ENCODE results near the gene WDR72. TPM values are rescaled to one million over a fixed set of nuclear protein-coding genes. Genes with fewer than 3 reads are reported as not detected.

WDR72 gene
- total and polyA plus RNA-seq, 2 of the 8 experiments (the other 6 are each of a cell fraction or from before 2014, with no cell fraction given): 1.2 to 1.9 TPM

GRCh38 chr15:53580366-53580765 is 179.1 kb downstream of the WDR72 start:
- Histone ChIP-seq H3K4me3 (ENCODE audit: extremely low read depth in 1 of 4, insufficient read depth in 2 of 4, low read depth in 3 of 4, low read length in 4 of 4) (no peak overlapping the region), H4K20me1 (replicated peaks in 1 of 2; ENCODE audit: control insufficient read depth in 1 of 2, insufficient read depth in 2 of 2, low read length in 2 of 2) (no peaks in the 10 kb centered on the region), H3K18ac (ENCODE audit: extremely low read depth, low read length) (no peak overlapping the region), H2AK5ac (ENCODE audit: low read depth, low read length) (no peak overlapping the region), H3K4me2 (ENCODE audit: insufficient read depth in 1 of 2, low read depth in 2 of 2, low read length in 2 of 2) (no peak overlapping the region), H4K91ac (replicated peaks; ENCODE audit: insufficient read length, low read length) (no peak overlapping the region), H3K4ac (replicated peaks; ENCODE audit: insufficient read length, low read depth, low read length) (no peak overlapping the region), H3K9me3 (ENCODE audit: insufficient read depth in 2 of 2, low read depth in 1 of 2, low read length in 1 of 2) (no peaks in the 10 kb centered on the region), H3K9ac (replicated peaks in 1 of 4; ENCODE audit: extremely low read depth in 1 of 4, low read depth in 3 of 4, low read length in 3 of 4) (no peak overlapping the region), H3K23me2 (ENCODE audit: low read depth, low read length) (no peaks in the 10 kb centered on the region; the same call in 1 of the 2 replicates), H4K5ac (ENCODE audit: insufficient read length, low read depth, low read length) (no peak overlapping the region), H3K23ac (ENCODE audit: insufficient read length) (no peak overlapping the region), H3K27ac (ENCODE audit: low read depth, low read length) (no peak overlapping the region), H2AFZ (ENCODE audit: low read length) (no peak overlapping the region), H3K4me1 (replicated peaks in 1 of 4; ENCODE audit: control insufficient read depth in 3 of 4, insufficient read depth in 4 of 4, low read length in 3 of 4) (no peaks in the 10 kb centered on the region), H4K8ac (ENCODE audit: extremely low read depth, insufficient read depth, low read length) (no peak overlapping the region), H3K79me1 (ENCODE audit: low read depth, low read length) (no peaks in the 10 kb centered on the region), H3K79me2 (ENCODE audit: control insufficient read depth in 1 of 2, insufficient read depth in 2 of 2, low read length in 2 of 2) (no peaks in the 10 kb centered on the region), H2BK12ac (ENCODE audit: low read depth, low read length) (no peak overlapping the region), H3K36me3 (ENCODE audit: control insufficient read depth in 2 of 4, insufficient read depth in 4 of 4, low read length in 3 of 4) (no peaks in the 10 kb centered on the region), H3K14ac (ENCODE audit: insufficient read length) (no peak overlapping the region), H3K27me3 (replicated peaks in 1 of 4; ENCODE audit: control insufficient read depth in 3 of 4, extremely low read depth in 1 of 4, insufficient read depth in 3 of 4, low read length in 3 of 4) (no peaks in the 10 kb centered on the region), H2BK120ac (replicated peaks; ENCODE audit: low read depth, low read length) (no peak overlapping the region), H2BK15ac (ENCODE audit: low read length) (no peak overlapping the region), H3K56ac (replicated peaks; ENCODE audit: insufficient read length, low read depth, low read length) (no peak overlapping the region), H2BK5ac (ENCODE audit: low read depth, low read length) (no peak overlapping the region), H2BK20ac (ENCODE audit: low read length) (no peak overlapping the region; the same call in 1 of the 2 replicates)
- 85% methylated on average over 3 of the region's 3 CpGs; no CpG with 5 or more reads in 1 of the 2 experiments for WGBS, 2 experiments (ENCODE audit: extremely low coverage in 1 of 2, insufficient coverage in 1 of 2, insufficient read length in 1 of 2, insufficient replicate concordance in 2 of 2, low coverage in 1 of 2, low lambda C conversion rate in 2 of 2, missing lambda C conversion rate in 1 of 2)
- TF ChIP-seq POLR2AphosphoS5 (IDR thresholded peaks at IDR 0.05; ENCODE audit: low read depth, low read length): no peak
- TF ChIP-seq RBBP5 (IDR thresholded peaks at IDR 0.05; ENCODE audit: borderline replicate concordance, low read depth, low read length): no peak
- TF ChIP-seq JUN (IDR thresholded peaks at IDR 0.05; ENCODE audit: low read depth, low read length): no peak
- TF ChIP-seq BRCA1 (IDR thresholded peaks at IDR 0.05; ENCODE audit: low read depth, low read length): no peak
- no peak for TF ChIP-seq CREB1 (IDR thresholded peaks at IDR 0.05)
- no peak for TF ChIP-seq FOSL1 (IDR thresholded peaks at IDR 0.05; ENCODE audit: insufficient read depth, low read depth, low read length)
- ChIA-PET POLR2A (ENCODE audit: partially characterized antibody) (no interaction called here), CTCF (ENCODE audit: partially characterized antibody) (no interaction called here)
- FAIRE-seq (no peak), DNase-seq (ENCODE audit: low read depth in 1 of 2, low spot score in 2 of 2) (no peak)
